Effector memory CD8-positive, alpha-beta T cell (primary cell): ENCODE results near the gene APOL3.
"Not testable (repeated sequence)": the region's sequence is repeated elsewhere in the genome, so short reads cannot be mapped to it uniquely, and the experiment has no call there.

Experiments
- ATAC-seq: fragments of 150-1000 bp; cut with Tn5 transposase; replicated peaks from 2 replicates; pipeline ENCODE4 v1.10.0; 2021; ENCODE audit warnings: mild to moderate bottlenecking, moderate library complexity
- DNase-seq, 3 experiments: peaks; one replicate each; pipeline ENCODE4 v3.0.0; 2021
- H3K27ac Mint-ChIP-seq, 2 donors: one replicate each; pipeline ENCODE4 v1.8.0; 2022; ENCODE audit warnings: mild to moderate bottlenecking in 2 of 2, mixed read lengths in 2 of 2, moderate library complexity in 2 of 2
- H3K27me3 Mint-ChIP-seq, 2 donors: one replicate each; pipeline ENCODE4 v1.8.0; 2022; ENCODE audit warnings: mixed read lengths in 2 of 2
- H3K36me3 Mint-ChIP-seq: one replicate; pipeline ENCODE4 v1.8.0; 2022; ENCODE audit warnings: mild to moderate bottlenecking, moderate library complexity, mixed read lengths; ENCODE audit not compliant: insufficient read depth
- H3K4me1 Mint-ChIP-seq, 2 donors: one replicate each; pipeline ENCODE4 v1.8.0; 2022; ENCODE audit warnings: low read depth in 2 of 2, mixed read lengths in 2 of 2
- H3K4me3 Mint-ChIP-seq, 2 donors: one replicate each; pipeline ENCODE4 v1.8.0; 2022; ENCODE audit warnings: mild to moderate bottlenecking in 2 of 2, mixed read lengths in 2 of 2, moderate library complexity in 2 of 2
- H3K9me3 Mint-ChIP-seq, 2 donors: one replicate each; pipeline ENCODE4 v1.8.0; 2022; ENCODE audit warnings: mixed read lengths in 2 of 2

APOL3 gene

GRCh38 chr22:36199001-36199551 is 38.5 kb upstream of the APOL3 start:
- Mint-ChIP-seq H3K27ac (peak overlapping the region in 1 of 2 donors; percentile 47), H3K27me3 (peaks cover 31 to 67% of the 10 kb centered on the region in 2 donors), H3K4me3 (no peak overlapping the region), H3K9me3 (no peaks in the 10 kb centered on the region), H3K36me3 (no peaks in the 10 kb centered on the region), H3K4me1 (peaks cover 0 to 10% of the 10 kb centered on the region in 2 donors)
- ATAC-seq = no peak
- DNase-seq = no peak

GRCh38 chr22:36198536-36198935 is 38.0 kb upstream of the APOL3 start:
- Mint-ChIP-seq H3K36me3 (no peaks in the 10 kb centered on the region), H3K4me3 (no peak overlapping the region), H3K4me1 (peaks cover 0 to 10% of the 10 kb centered on the region in 2 donors), H3K27ac (peak overlapping the region in 1 of 2 donors; percentile 47), H3K9me3 (no peaks in the 10 kb centered on the region), H3K27me3 (peaks cover 32 to 63% of the 10 kb centered on the region in 2 donors)
- DNase-seq (no peak), ATAC-seq (no peak)

GRCh38 chr22:36197514-36198146 is 37.1 kb upstream of the APOL3 start:
- no peaks in the 10 kb centered on the region for H3K36me3 Mint-ChIP-seq
- peaks cover 29 to 54% of the 10 kb centered on the region in 2 donors for H3K27me3 Mint-ChIP-seq
- DNase-seq (no peak), ATAC-seq (no peak)
- no peak overlapping the region for H3K4me3 Mint-ChIP-seq
- H3K27ac Mint-ChIP-seq = peak overlapping the region in 1 of 2 donors; percentile 47
- H3K4me1 Mint-ChIP-seq = peaks cover 0 to 10% of the 10 kb centered on the region in 2 donors
- no peaks in the 10 kb centered on the region for H3K9me3 Mint-ChIP-seq

- peaks cover 0 to 10% of the 10 kb centered on the region in 2 donors for H3K4me1 Mint-ChIP-seq
- ATAC-seq = no peak
- peaks cover 25 to 48% of the 10 kb centered on the region in 2 donors for H3K27me3 Mint-ChIP-seq
- no peak overlapping the region for H3K27ac Mint-ChIP-seq
- DNase-seq = no peak
- no peak overlapping the region for H3K4me3 Mint-ChIP-seq
- H3K36me3 Mint-ChIP-seq = no peaks in the 10 kb centered on the region
- H3K9me3 Mint-ChIP-seq = no peaks in the 10 kb centered on the region
Measured at GRCh38 chr22:36197065-36197440, 36.5 kb upstream of the APOL3 start.

GRCh38 chr22:36196254-36197064 is 35.9 kb upstream of the APOL3 start:
- Mint-ChIP-seq H3K9me3 (no peaks in the 10 kb centered on the region), H3K36me3 (no peaks in the 10 kb centered on the region), H3K27me3 (peaks cover 24 to 44% of the 10 kb centered on the region in 2 donors), H3K4me1 (peaks cover 0 to 10% of the 10 kb centered on the region in 2 donors), H3K27ac (no peak overlapping the region), H3K4me3 (no peak overlapping the region)
- DNase-seq = no peak
- ATAC-seq = no peak

GRCh38 chr22:36194971-36195370 is 34.4 kb upstream of the APOL3 start:
- DNase-seq = peak; percentile 13 to 30 (median 17)
- peaks cover 24 to 45% of the 10 kb centered on the region in 2 donors for H3K27me3 Mint-ChIP-seq
- H3K36me3 Mint-ChIP-seq = no peaks in the 10 kb centered on the region
- H3K27ac Mint-ChIP-seq = no peak overlapping the region
- peaks cover 0 to 10% of the 10 kb centered on the region in 2 donors for H3K4me1 Mint-ChIP-seq
- no peaks in the 10 kb centered on the region for H3K9me3 Mint-ChIP-seq
- ATAC-seq = peak; percentile 62
- no peak overlapping the region for H3K4me3 Mint-ChIP-seq

GRCh38 chr22:36194385-36194784 is 33.8 kb upstream of the APOL3 start:
- DNase-seq = no peak
- Mint-ChIP-seq H3K27ac (no peak overlapping the region), H3K27me3 (peaks cover 27 to 42% of the 10 kb centered on the region in 2 donors), H3K4me3 (no peak overlapping the region), H3K4me1 (peaks cover 0 to 10% of the 10 kb centered on the region in 2 donors), H3K36me3 (no peaks in the 10 kb centered on the region), H3K9me3 (no peaks in the 10 kb centered on the region)
- ATAC-seq = no peak

- DNase-seq (no peak), ATAC-seq (no peak)
- Mint-ChIP-seq H3K9me3 (no peaks in the 10 kb centered on the region), H3K4me3 (no peak overlapping the region), H3K27ac (no peak overlapping the region), H3K27me3 (peaks cover 27 to 34% of the 10 kb centered on the region in 2 donors), H3K4me1 (peaks cover 0 to 9% of the 10 kb centered on the region in 2 donors), H3K36me3 (no peaks in the 10 kb centered on the region)
Measured at GRCh38 chr22:36193577-36193976, 33.0 kb upstream of the APOL3 start.

GRCh38 chr22:36193171-36193570 is 32.6 kb upstream of the APOL3 start:
- no peaks in the 10 kb centered on the region for H3K9me3 Mint-ChIP-seq
- no peak for ATAC-seq
- H3K27ac Mint-ChIP-seq = no peak overlapping the region
- DNase-seq = no peak
- peaks cover 2% of the 10 kb centered on the region for H3K36me3 Mint-ChIP-seq
- H3K27me3 Mint-ChIP-seq = peaks cover 24 to 30% of the 10 kb centered on the region in 2 donors
- H3K4me3 Mint-ChIP-seq = no peak overlapping the region
- H3K4me1 Mint-ChIP-seq = peaks cover 0 to 5% of the 10 kb centered on the region in 2 donors

GRCh38 chr22:36192542-36192941 is 32.0 kb upstream of the APOL3 start:
- Mint-ChIP-seq H3K36me3 (peaks cover 3% of the 10 kb centered on the region), H3K4me1 (peaks cover 0 to 3% of the 10 kb centered on the region in 2 donors), H3K4me3 (no peak overlapping the region), H3K27me3 (peaks cover 21 to 24% of the 10 kb centered on the region in 2 donors), H3K27ac (no peak overlapping the region), H3K9me3 (no peaks in the 10 kb centered on the region)
- no peak for DNase-seq
- ATAC-seq = no peak

GRCh38 chr22:36191106-36191836 is 30.7 kb upstream of the APOL3 start:
- peaks cover 3% of the 10 kb centered on the region for H3K36me3 Mint-ChIP-seq
- ATAC-seq (no peak), DNase-seq (no peak)
- H3K27me3 Mint-ChIP-seq = peaks cover 18 to 21% of the 10 kb centered on the region in 2 donors
- no peak overlapping the region for H3K27ac Mint-ChIP-seq
- H3K4me3 Mint-ChIP-seq = no peak overlapping the region
- H3K9me3 Mint-ChIP-seq = no peaks in the 10 kb centered on the region
- H3K4me1 Mint-ChIP-seq = no peaks in the 10 kb centered on the region

- not testable (repeated sequence) for DNase-seq, H3K27ac Mint-ChIP-seq, ATAC-seq, H3K36me3 Mint-ChIP-seq, H3K4me1 Mint-ChIP-seq, H3K4me3 Mint-ChIP-seq, H3K9me3 Mint-ChIP-seq
- peaks cover 7 to 14% of the 10 kb centered on the region in 2 donors for H3K27me3 Mint-ChIP-seq
Measured at GRCh38 chr22:36187862-36188261, 27.3 kb upstream of the APOL3 start.
